BJ (cell line): ENCODE results near the gene OR10G8. TPM values are rescaled to one million over a fixed set of nuclear protein-coding genes. Genes with fewer than 3 reads are reported as not detected.

Source experiments
- CTCF ChIA-PET: fragments of 350-600 bp; formaldehyde crosslinking; extraction: SDS; loops from one replicate; lab custom pipeline; 2021; ENCODE audit warnings: antibody characterized with exemption, inconsistent platforms; lab: Yijun Ruan, JAX
- POLR2A ChIA-PET: fragments of 300-600 bp; sonication (Branson Sonifier 250); formaldehyde crosslinking; extraction: SDS; loops from one replicate; lab custom pipeline; 2021; ENCODE audit warnings: antibody characterized with exemption; lab: Charles Lee
- DNase-seq: peaks from one replicate; pipeline ENCODE4 v3.0.0-alpha.2; 2011; ENCODE audit warnings: low read depth
- H3K27me3 ChIP-seq: 2 replicates; pipeline ENCODE4 v1.6.0; 2011; ENCODE audit warnings: low read length; ENCODE audit not compliant: control insufficient read depth, insufficient read depth
- H3K36me3 ChIP-seq: 2 replicates; pipeline ENCODE4 v1.5.1; 2011; ENCODE audit warnings: low read length; ENCODE audit not compliant: control insufficient read depth, insufficient read depth
- H3K4me3 ChIP-seq: 2 replicates; pipeline ENCODE4 v1.5.1; 2011; ENCODE audit warnings: low read depth, mild to moderate bottlenecking, control low read depth, low read length
- CTCF ChIP-seq: IDR thresholded peaks from 2 replicates; pipeline ENCODE4 v1.5.1; 2011; ENCODE audit warnings: low read depth, mild to moderate bottlenecking, control low read depth, inconsistent platforms, low read length, moderate library complexity; ENCODE audit not compliant: insufficient read depth
- polyA plus RNA-seq: library from polyadenylated mRNA; depleted of rRNA; stranded (reverse); fragments of >200 nt; gene quantifications from 2 replicates; pipeline ENCODE4 v1.2.3, GENCODE V29; 2011

Gene OR10G8
- polyA plus RNA-seq, 1 experiment: not detected

GRCh38 chr11:124052966-124053365 lies 26.4 kb downstream of the OR10G8 start:
- DNase-seq: no peak
- CTCF ChIA-PET: no interaction called here
- H3K36me3 ChIP-seq: no peaks in the 10 kb centered on the region
- POLR2A ChIA-PET: no interaction called here
- H3K4me3 ChIP-seq: no peak overlapping the region
- H3K27me3 ChIP-seq: no peaks in the 10 kb centered on the region
- TF ChIP-seq CTCF: no peak

- no peaks in the 10 kb centered on the region for H3K36me3 ChIP-seq
- POLR2A ChIA-PET: no interaction called here
- peaks cover 2% of the 10 kb centered on the region; the same call in 1 of the 2 replicates for H3K27me3 ChIP-seq
- DNase-seq: no peak
- H3K4me3 ChIP-seq: no peak overlapping the region
- no peak for TF ChIP-seq CTCF
- CTCF ChIA-PET: interaction anchor here (0.7 to 5.0 kb wide), 10 partner anchors 40 to 516 kb away, joined by 3 to 80 read pairs (median 3); no protein-coding TSS in a partner anchor
Measured at GRCh38 chr11:124068601-124069110, 42.1 kb downstream of the OR10G8 start.

GRCh38 chr11:124069429-124070401 lies 43.1 kb downstream of the OR10G8 start:
- H3K27me3 ChIP-seq: peaks cover 2% of the 10 kb centered on the region; the same call in 1 of the 2 replicates
- DNase-seq: peak; percentile 1
- ChIA-PET POLR2A (interaction anchor here (0.6 kb wide), 1 partner anchor 392 kb away, joined by 3 read pairs; no protein-coding TSS in a partner anchor), CTCF (interaction anchor here (0.6 to 5.0 kb wide), 15 partner anchors 15 to 515 kb away, joined by 3 to 80 read pairs (median 3); partner anchors contain the start of gene VWA5A)
- no peaks in the 10 kb centered on the region for H3K36me3 ChIP-seq
- TF ChIP-seq CTCF: peak; percentile 93
- H3K4me3 ChIP-seq: peak overlapping the region; percentile 20

GRCh38 chr11:124070915-124071622 lies 44.5 kb downstream of the OR10G8 start:
- TF ChIP-seq CTCF: peak; percentile 81
- peaks cover 4% of the 10 kb centered on the region for H3K27me3 ChIP-seq
- CTCF ChIA-PET: interaction anchor here (0.6 to 5.0 kb wide), 20 partner anchors 9 to 514 kb away, joined by 3 to 80 read pairs (median 6); partner anchors contain the start of gene VWA5A

More at GRCh38 chr11:124070915-124071622, 44.5 kb downstream of the OR10G8 start:
- no peaks in the 10 kb centered on the region for H3K36me3 ChIP-seq
- POLR2A ChIA-PET: no interaction called here
- peak; percentile 22 for DNase-seq
- no peak overlapping the region for H3K4me3 ChIP-seq
